HG03025 (cell line): ENCODE results near the gene NMD3.
A peak's percentile ranks its signal among the peaks of the same experiment; 100 is the strongest.
"Not testable (repeated sequence)": the region's sequence is repeated elsewhere in the genome, so short reads cannot be mapped to it uniquely, and the experiment has no call there.

Source experiments
- ATAC-seq: cut with Tn5 transposase; IDR thresholded peaks from one replicate; pipeline ENCODE4 v1.9.1; 2021; ENCODE audit warnings: mild to moderate bottlenecking, moderate library complexity; ENCODE audit not compliant: unreplicated experiment, low FRiP score

NMD3 gene

GRCh38 chr3:161220850-161221753 is at the start of gene NMD3:
Gene NMD3, plus strand, starts transcription at chr3:161221311. Its CDS starts 703 bp downstream, at chr3:161222014.
- peak; percentile 100 for ATAC-seq

DNA sequence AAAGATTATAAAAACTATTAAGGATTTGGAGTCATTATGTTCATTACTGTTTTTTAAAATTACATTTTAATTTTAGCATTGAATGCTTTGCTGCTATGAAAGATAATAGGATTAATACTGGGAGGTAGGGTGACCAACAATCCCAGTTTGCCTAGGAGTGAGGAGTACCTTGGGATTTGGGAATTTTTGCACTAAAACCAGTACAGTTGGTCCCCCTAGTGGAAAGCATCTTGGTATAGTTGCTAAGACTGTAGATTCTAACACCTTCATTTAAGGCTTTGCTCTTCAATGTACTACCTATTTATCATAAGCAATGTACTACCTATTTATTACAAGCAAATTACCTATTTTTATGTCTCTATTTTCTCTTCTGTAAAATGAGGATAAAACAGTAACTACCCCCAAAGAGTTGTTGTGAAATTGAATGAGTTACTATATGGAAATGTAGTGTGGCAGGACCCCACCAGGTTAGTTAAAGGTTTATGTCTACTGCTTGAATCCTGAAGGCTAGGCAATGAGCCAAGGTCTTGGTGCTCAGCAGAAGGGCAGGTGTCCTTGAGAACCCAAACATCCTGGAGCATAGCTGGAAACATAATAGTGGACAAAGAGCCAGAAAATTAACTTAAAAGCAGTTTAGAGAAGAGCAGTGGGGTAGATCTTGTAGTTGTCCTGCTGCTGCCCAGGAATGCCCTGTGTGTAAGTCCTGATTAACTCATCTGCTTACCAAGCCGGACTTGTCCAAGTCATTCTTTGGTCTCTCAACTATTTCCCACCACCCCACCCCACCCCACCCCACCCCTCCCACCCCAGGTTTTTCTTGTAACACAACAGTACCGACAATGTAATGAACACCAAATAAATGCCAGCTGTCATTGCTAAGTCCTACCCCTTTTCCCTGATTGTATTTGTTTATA is 49.2 kb upstream of the NMD3 start:
- ATAC-seq, result no peak

GRCh38 chr3:161175506-161175905 is 45.6 kb upstream of the NMD3 start:
- no peak for ATAC-seq

- no peak for ATAC-seq
These were observed 43.1 kb upstream of the NMD3 start for GRCh38 chr3:161177991-161178390.

- ATAC-seq, result not testable (repeated sequence)
These were observed 39.7 kb upstream of the NMD3 start for GRCh38 chr3:161181371-161181770.

DNA sequence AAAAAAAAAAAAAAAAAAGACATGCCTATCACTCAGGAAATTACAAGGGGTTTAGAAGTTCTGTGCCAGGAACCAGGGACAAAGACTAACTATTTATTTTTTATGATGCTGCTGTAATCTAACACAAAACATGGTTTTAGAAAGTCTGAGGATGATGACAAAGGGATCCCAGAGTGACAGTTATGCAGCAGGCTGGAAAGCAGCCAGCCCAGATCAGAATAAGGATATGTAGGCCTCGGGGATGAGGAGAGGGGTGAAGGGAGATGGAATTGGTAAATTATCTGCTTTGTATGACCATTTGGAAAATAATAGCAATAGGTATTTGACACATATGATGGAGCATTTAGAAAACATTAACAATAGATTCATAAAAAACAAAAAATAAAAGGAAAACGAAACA is 34.1 kb upstream of the NMD3 start:
- ATAC-seq, result no peak

- ATAC-seq, result no peak
These were observed 23.0 kb upstream of the NMD3 start for GRCh38 chr3:161197855-161198850.

DNA sequence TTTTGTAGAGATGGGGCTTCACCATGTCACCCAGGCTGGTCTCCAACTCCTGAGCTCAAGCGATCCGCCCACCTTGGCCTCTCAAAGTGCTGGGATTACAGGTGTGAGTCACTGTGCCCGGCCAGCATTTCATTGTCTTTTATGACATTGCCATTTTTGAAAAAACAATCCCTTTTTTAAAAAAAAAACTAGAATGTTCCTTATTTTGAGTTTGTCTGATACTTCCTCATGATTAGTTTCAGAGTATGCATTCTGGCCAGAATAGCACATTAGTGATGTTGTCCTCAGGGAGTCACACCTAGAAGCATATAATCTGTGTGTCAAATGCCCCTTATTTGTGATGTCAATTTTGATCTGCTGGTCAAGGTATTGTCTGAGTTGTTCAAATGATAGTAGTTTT is 21.2 kb upstream of the NMD3 start:
- no peak for ATAC-seq

DNA sequence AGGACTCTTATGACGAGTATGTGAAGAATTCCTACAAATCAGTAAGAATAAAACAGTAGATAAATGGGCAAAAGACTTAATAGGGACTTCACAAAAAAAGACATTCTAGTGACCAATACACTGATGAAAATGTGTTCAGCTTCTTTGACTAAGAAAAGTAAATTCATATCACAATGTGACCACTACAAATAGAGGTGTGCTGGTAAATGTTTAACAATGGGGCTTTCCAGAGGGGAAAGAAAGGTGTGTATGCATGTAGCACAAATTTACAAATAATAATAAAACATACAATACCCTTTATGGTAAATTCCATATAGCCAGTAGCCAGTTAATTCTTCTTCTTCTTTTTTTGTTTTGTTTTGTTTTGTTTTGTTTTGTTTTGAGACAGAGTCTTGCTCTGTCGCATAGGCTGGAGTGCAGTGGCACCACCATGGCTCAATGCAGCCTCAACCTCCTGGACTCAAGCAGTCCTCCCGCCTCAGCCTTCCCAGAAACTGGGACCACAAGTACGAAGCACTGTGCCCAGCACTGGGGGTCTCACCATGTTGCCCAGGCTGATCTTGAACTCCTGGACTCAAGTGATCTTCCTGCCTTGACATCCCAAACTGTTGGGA is 17.5 kb upstream of the NMD3 start:
- no peak for ATAC-seq

DNA sequence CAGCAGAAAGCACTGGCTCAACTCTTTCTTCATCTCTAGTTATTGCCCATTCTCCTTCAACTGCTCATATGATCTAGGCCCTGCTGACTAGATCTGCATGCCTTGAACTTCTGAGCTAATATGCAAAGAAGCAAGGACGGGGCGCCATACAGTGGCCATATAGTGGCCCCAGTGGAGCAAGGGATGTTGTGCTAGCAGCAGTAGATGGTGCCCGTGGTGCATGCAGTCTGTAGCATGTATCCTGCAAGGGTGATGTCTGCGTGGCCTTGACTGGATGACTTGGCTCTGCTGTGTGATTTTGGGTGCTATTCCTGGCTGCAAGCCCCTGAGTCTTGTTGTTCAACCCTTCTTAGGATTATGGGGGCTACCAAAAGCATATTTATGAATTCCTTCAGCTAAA is 12.2 kb upstream of the NMD3 start:
- no peak for ATAC-seq

DNA sequence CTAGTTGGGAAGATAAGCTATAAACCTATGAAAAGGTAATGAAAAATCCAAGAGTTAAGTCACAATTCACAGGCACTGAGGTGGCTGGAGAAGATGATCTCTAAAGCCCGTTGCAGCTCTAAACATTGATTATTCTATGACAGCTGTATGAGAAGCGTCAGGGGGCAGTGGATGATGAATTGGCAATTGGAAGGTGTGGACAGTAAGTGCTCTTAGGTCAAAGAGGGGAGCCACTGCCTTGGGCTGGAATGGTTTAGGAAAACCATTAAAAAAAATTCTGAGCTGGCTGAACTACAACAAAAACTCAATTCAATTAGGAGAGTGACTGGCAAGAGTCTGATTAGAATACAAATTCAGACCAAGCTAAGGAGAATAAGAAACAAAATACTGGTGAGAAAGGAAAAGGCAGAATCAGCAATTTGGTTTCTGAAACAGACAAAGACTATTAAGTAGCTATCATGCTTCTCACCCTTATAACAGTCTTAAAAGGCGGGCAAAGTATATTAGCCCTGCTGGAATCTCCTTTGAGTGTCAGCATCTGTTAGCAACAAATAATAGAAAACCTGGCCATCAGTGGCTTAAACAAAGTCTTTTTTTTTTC is 8.8 kb upstream of the NMD3 start:
- ATAC-seq, result no peak

DNA sequence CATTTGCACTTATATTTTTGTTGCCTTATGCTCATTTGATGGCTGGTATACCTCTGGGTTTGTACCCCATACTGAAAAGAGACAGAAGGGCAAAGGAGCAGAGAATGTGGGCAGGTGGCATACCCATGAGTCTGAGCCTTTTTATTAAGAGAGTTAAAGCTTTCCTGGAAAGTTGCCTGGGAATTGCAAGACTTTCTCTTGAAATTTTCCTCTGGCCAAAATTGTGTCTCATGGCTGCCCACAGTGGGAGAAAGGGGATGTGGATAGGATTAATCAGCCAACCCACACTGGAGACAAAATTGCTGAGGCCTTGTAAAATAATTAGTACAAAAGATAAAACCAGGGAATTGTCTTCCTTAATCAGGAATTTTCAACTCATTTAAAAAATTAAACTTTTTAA is 8.2 kb upstream of the NMD3 start:
- no peak for ATAC-seq

- ATAC-seq, result no peak
These were observed 7.5 kb upstream of the NMD3 start for GRCh38 chr3:161213644-161214043.

DNA sequence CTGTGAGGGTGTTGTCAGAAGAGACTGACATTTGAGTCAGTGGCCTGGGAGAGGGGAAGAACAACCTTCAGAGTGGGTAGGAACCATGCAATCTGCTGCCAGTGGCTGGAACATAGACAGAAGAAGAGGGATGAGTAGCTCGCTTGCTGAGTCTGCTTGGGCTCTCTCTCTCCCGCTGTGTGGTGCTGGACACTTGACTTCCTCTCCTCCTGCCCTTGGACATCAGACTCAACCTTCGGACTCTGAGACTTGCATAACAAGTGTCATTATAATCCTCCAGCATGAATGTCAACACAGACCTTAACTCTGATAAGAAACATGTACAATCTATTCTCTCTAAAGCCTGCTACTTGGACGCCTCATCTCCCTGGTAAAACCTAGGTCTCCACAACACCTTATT is 5.9 kb upstream of the NMD3 start:
- ATAC-seq, result no peak

DNA sequence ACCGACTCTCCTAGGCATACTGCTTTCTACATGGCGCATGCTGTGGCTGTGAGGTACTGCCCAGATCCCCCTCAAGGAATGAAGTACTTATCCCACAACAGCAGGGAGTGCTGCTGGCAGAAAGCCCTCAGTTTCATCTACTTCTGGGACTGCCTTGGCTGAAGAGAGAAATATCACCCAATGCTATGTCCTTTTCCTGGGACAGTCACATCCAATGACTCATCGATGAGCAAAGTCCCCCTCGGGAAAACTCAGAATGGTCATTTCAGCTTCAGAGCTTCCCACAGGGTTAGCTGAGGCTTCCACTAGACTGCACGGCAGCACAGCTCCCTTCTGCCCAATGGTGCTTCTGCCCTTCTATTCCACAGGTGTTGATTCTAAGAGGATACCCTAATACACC is 3.6 kb upstream of the NMD3 start:
- no peak for ATAC-seq

GRCh38 chr3:161219495-161219894 is 1.6 kb upstream of the NMD3 start:
- no peak for ATAC-seq

GRCh38 chr3:161221806-161222600 is 892 bp downstream of the NMD3 start:
- no peak for ATAC-seq

- ATAC-seq, result no peak
These were observed 1.6 kb downstream of the NMD3 start for GRCh38 chr3:161222662-161223061.

DNA sequence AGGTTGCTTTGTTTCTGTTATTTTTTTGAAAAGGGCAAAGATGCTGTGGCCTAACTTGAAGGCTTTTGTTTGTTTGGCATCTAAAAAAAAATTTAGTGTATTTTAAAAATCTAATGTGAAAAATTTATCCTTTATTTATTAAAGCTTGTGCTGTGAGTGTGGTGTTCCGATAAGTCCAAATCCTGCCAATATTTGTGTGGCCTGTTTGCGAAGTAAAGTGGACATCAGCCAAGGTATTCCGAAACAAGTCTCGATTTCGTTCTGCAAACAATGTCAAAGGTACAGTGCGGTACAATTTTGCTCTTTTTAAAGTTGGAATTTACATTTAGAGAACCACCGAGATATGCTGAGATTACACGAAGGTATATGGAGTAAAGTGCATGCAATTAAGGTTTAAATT is 3.7 kb downstream of the NMD3 start:
- no peak for ATAC-seq
